CD4-positive, alpha-beta T cell treated with Interleukin-15 for 1 hour (primary cell): ENCODE data around the gene ANKHD1.

Source experiments
- DNase-seq: peaks from one replicate; pipeline ENCODE4 v3.0.0-alpha.2; 2020

Gene ANKHD1, protein sequence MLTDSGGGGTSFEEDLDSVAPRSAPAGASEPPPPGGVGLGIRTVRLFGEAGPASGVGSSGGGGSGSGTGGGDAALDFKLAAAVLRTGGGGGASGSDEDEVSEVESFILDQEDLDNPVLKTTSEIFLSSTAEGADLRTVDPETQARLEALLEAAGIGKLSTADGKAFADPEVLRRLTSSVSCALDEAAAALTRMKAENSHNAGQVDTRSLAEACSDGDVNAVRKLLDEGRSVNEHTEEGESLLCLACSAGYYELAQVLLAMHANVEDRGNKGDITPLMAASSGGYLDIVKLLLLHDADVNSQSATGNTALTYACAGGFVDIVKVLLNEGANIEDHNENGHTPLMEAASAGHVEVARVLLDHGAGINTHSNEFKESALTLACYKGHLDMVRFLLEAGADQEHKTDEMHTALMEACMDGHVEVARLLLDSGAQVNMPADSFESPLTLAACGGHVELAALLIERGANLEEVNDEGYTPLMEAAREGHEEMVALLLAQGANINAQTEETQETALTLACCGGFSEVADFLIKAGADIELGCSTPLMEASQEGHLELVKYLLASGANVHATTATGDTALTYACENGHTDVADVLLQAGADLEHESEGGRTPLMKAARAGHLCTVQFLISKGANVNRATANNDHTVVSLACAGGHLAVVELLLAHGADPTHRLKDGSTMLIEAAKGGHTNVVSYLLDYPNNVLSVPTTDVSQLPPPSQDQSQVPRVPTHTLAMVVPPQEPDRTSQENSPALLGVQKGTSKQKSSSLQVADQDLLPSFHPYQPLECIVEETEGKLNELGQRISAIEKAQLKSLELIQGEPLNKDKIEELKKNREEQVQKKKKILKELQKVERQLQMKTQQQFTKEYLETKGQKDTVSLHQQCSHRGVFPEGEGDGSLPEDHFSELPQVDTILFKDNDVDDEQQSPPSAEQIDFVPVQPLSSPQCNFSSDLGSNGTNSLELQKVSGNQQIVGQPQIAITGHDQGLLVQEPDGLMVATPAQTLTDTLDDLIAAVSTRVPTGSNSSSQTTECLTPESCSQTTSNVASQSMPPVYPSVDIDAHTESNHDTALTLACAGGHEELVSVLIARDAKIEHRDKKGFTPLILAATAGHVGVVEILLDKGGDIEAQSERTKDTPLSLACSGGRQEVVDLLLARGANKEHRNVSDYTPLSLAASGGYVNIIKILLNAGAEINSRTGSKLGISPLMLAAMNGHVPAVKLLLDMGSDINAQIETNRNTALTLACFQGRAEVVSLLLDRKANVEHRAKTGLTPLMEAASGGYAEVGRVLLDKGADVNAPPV (N-terminal part only)

GRCh38 chr5:140401362-140402257, at the start of gene ANKHD1:
Gene ANKHD1, plus strand, starts transcription at chr5:140401833. Its CDS starts 135 bp downstream, at chr5:140401968.
- peak; percentile 99 for DNase-seq

GRCh38 chr5:140355546-140355945, 46.1 kb upstream of the ANKHD1 start:
- DNase-seq = no peak

DNA sequence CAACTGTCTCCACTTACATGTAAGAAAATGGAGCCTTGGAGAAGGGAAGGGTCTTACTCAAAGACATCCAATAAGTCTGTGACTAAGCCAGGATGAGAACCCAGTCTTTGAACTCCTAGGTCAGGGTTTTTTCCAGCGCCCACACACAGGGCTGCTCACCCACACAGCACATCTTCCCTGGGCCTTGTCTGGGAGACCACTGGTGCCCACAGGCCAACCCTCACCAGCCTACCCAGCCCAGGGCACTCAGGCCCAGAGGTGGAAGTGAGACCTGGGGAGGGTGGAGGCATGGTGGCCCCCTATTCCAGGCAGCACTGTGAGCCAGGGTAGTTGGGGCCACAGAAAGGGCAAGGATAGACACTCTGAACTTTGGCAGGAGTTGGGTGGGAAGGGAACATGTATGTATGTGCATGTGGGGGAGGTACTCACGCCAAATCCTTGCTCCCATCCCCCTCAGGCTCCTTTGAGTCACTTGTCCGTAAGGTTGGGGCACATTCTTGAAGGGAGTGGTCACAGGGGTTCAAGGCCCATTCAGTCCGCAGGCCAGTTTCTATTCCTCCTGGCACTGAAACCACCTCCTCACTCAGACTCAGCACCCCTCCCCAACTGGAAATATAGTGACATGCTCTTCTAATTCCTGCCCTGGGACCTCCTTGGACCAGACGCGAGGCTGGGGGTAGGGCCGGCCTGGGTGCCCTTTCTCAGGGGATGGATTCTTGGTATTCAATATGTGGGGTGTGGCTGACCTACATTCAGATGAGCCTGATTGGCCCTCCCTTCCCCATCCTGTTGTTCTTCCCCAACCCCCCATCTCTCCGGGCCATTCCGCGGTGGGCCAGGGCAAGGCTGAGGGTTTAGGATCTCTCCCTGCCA, 44.5 kb upstream of the ANKHD1 start:
- DNase-seq = no peak

- peak; percentile 76 for DNase-seq
Observed at GRCh38 chr5:140357726-140358093, 43.9 kb upstream of the ANKHD1 start.

DNA sequence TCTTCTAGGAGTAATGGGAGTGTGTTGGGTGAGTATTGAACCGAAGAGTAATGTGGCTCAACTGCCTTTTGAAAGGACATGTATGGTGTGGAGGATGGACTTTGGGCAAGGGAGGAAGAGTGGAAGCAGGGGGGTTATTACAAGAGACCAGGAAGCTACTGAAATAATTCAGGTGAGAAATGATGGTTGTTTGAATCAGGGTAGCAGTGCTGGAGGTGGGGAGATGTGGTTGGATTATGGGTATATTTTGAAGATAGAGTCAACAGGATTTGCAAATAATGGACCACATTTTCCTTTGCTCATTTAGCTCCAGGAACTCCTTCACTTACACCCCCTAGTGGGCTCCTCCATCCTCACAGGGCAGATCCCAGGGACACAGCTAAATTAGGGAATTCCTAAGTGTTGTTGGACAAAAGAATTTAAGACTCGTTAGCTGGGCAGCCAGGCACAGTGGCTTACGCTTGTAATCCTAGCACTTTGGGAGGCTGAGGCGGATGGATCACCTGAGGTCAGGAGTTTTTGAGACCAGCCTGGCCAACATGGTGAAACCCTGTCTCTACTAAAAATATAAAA, 42.8 kb upstream of the ANKHD1 start:
- no peak for DNase-seq

DNA sequence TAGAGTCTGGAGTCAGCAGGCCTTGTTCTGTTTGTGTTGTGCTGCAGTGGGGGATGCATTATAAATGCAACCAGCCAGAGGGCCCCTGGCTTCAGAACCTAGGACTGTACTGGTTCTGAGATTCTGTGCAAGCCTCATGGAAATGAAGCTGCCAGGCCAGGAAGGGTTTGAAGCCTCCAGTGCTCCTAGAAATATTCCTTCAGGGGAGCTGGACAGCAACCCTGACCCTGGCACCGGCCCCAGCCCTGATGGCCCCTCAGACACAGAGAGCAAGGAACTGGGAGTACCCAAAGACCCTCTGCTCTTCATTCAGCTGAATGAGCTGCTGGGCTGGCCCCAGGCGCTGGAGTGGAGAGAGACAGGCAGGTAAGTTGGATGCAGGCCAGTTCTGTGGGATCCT, 41.5 kb upstream of the ANKHD1 start, which contains the start of gene SLC4A9:
SLC4A9 (plus strand) TSS at position 94 of the 400 bp plus-strand sequence; CDS start at position 137, 43 bp downstream.
- DNase-seq = no peak

- no peak for DNase-seq
Observed at GRCh38 chr5:140360681-140361479, 40.8 kb upstream of the ANKHD1 start.

GRCh38 chr5:140361901-140362300, 39.7 kb upstream of the ANKHD1 start:
- no peak for DNase-seq

DNA sequence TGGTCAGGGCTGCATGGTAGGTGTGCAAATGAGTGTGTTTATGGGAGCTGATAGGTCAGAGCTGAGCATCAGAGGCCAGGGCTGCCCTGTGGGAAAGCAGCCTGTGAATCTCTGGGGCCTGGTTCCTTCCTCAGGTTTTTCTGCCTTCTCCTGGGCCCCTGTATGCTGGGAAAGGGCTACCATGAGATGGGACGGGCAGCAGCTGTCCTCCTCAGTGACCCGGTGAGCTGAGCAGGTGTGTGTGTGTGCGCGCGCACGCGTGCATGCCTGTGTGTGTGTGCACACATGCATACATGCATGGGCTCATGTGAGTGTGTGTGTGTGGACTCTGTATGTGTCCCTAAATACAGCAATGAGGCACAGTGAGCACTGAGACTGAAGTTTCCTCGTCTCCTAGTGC, 39.3 kb upstream of the ANKHD1 start:
- DNase-seq = no peak

- peak; percentile 77 for DNase-seq
Observed at GRCh38 chr5:140362875-140363630, 38.6 kb upstream of the ANKHD1 start.

DNA sequence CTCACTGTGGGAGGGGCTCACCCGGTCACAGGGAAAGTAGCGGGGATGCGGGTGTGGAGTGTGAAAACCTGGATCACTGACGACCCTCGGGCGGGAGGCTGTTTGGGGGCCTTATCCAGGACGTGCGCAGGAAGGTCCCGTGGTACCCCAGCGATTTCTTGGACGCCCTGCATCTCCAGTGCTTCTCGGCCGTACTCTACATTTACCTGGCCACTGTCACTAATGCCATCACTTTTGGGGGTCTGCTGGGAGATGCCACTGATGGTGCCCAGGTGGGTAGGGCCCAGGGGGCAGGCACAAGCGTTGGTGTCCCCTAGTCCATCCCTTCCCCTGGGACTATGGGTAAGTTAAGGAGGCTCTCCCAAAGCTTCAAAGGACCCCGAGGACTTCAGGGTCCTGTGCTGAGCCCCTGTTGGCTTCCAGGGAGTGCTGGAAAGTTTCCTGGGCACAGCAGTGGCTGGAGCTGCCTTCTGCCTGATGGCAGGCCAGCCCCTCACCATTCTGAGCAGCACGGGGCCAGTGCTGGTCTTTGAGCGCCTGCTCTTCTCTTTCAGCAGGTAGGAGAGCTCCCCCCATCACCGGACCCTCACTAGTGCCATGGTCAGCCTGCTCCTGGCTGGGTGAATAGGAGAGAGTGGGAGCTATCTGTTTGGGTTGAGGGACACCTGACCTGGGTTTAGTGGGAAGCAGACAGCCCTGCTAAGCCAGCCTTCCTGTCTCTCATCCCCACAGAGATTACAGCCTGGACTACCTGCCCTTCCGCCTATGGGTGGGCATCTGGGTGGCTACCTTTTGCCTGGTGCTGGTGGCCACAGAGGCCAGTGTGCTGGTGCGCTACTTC, 37.8 kb upstream of the ANKHD1 start:
- DNase-seq = no peak

GRCh38 chr5:140364472-140364765, 37.2 kb upstream of the ANKHD1 start:
- no peak for DNase-seq

- no peak for DNase-seq
Observed at GRCh38 chr5:140365282-140365681, 36.4 kb upstream of the ANKHD1 start.

- no peak for DNase-seq
Observed at GRCh38 chr5:140365941-140366340, 35.7 kb upstream of the ANKHD1 start.

DNA sequence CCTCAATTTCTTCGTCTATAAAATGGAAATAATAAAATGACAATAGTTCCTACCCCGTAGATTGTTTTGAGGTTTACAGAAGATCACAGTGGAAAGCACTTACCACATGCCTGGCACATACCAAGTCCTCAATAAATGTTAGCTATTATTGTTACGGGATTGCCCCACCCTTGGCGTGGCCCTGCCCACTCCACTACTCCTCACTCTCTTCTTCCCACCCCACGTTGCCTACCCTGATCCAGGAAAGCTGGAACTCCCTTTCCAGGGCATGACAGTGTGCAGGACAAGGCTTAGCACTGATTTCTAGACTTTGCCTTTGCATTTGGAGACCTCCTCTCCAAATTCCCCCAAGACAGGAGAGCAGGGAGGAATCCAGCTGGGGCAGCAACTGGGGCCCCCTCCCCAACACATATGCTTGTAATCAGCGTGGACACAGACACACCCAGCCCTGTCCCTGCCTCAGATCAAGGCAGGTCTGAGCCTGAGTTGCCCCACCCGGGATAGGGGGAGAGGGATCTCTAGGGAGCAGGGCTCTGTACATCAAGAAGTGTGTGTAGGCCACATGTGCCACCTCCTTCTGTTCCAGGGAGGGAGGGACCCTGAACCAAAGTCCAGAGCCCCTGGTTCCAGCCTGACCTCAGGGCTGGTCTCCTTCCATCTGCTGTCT, 34.9 kb upstream of the ANKHD1 start:
- DNase-seq = no peak

- DNase-seq = no peak
Observed at GRCh38 chr5:140367256-140368013, 34.2 kb upstream of the ANKHD1 start.
